SK-N-DZ (cell line): ENCODE results near the gene USP33.
"Not testable (repeated sequence)": the region's sequence is repeated elsewhere in the genome, so short reads cannot be mapped to it uniquely, and the experiment has no call there.

Experiments used
- DNase-seq: peaks from one replicate; pipeline ENCODE4 v3.0.0-alpha.2; 2015; ENCODE audit warnings: low spot score

Gene USP33

DNA sequence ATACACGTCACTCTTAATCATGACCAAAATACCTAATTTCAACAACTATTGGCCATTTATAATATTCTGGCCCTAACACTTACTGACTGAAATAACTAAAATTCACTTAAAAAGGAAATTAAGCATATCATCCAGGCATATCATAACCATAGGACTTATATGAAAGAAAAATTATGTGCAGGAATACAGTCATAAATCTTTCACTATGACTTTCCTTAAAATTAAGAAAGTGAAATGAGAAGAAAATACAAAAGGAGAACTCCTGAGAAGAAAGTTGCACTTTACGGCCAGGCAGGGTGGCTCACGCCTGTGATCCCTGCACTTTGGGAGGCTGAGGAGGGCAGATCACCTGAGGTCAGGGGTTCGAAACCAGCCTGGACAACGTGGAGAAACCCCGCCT lies 86.6 kb downstream of the USP33 start:
- DNase-seq, result no peak

DNA sequence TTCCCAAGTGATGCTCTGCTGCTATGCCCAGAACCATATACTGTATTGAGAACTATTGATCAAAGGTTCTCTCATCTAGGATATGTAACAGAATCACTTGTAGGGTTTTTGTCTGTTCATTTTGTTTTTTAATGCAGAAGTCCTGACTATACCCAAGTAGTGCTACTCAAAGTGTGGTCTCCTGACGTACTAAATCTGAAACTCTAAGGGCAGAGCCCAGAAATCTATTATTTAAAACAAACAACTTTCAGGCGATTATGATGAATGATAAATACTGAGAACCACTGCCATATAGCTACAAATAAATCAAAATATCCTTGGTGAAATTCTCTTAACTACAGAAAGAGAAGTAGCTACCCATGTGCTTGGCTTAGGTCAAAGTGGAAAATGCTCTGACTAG lies 87.3 kb downstream of the USP33 start:
- DNase-seq, result no peak

DNA sequence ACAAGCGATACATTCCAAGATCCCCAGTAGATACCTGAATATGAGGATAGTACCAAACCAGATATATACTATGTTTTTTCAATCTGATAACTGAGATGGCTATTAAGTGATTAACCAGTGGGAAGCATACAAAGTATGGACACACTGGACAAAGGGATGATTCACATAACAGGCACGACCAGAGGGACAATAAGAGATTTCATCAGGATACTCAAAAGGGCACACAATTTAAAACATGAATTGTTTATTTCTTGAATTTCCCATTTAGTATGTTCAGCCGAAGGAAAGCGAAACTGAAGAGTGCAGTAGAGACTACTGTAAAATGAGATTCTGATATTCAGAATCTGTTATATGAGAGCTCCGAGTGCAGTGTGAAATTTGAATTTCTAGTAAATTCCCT lies 87.8 kb downstream of the USP33 start:
- DNase-seq, result no peak

DNA sequence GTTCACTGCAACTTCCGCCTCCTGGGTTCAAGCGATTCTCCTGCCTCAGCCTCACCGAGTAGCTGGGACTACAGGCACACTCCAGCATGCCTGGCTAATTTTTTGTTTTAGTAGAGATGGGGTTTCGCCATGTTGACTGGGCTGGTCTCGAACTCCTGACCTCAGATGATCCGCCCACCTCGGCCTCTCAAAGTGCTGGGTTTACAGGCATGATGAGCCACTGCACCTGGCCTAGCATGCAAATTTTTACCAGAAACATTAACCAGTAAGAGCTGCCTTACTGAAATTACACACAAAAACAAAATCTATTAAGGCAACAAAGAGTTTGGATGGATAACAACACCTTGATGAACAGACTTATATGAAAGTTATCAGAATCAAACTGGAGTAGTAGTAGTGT lies 89.3 kb downstream of the USP33 start:
- DNase-seq, result no peak

DNA sequence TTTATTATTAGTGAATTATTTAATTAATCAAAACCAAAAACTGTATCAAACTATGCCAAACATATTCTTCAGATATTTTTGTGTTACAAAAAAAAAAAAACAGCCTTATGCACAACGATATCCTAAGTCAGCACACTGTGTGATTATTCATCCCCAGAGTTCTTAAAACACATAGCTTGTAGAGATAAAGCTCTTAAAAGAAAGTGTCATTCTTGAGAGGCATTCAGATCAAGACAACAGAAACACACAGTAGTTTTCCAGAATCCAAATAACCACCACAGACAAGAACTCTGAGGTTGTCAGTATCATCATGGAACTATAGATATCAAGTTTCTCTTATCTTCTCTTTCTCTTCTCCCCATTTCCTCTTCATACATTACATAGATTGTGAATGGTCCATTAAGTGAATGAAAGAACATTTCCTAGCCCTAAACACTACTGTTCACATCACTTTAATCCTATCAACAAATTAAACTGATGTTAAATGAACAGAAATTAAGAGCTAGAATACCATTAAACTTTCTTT lies 90.7 kb downstream of the USP33 start:
- DNase-seq, result no peak

DNA sequence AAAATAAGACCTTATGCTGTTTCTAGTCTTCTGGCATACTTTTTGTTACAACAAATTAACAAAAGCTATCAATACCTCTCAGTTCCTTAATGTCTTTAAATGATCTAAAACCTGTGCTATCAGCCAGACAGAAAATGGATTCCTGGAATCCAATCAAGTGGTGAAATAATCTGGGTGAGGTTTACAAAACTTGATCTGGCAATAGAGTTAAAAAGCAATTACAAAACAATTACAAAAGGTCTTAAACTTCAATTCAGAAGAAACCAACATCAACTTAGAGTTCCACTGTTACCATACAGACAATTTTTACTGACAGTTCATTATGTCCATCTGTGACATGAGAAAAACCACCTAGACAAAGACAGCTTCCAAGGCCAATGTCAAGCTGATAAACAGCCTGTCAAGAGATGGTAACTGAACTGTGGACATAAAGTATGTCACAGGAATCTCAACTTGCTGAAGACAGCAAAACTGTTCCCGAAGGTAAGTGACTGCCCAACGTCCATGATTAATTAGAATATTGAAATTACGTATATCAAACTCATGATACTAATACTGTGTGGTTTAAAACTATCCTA lies 94.6 kb downstream of the USP33 start:
- no peak for DNase-seq

DNA sequence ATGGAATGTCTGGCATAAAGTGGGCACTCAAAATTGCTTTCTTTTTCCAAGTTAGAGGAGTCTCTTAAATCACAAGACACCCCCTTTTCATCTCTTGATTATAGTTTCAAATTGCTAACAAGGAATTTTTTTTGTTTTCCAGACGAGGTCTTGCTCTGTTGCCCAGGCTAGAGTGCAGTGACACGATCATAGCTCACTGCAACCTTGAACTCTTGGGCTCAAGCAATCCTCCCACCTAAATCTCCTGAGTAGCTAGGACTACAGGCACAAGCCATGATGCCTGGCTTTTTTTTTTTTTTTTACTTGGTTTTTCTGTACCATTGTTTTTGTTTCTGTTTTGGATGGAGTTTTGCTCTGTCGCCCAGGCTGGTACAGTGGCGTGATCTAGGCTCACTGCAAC lies 98.0 kb downstream of the USP33 start:
- no peak for DNase-seq

DNA sequence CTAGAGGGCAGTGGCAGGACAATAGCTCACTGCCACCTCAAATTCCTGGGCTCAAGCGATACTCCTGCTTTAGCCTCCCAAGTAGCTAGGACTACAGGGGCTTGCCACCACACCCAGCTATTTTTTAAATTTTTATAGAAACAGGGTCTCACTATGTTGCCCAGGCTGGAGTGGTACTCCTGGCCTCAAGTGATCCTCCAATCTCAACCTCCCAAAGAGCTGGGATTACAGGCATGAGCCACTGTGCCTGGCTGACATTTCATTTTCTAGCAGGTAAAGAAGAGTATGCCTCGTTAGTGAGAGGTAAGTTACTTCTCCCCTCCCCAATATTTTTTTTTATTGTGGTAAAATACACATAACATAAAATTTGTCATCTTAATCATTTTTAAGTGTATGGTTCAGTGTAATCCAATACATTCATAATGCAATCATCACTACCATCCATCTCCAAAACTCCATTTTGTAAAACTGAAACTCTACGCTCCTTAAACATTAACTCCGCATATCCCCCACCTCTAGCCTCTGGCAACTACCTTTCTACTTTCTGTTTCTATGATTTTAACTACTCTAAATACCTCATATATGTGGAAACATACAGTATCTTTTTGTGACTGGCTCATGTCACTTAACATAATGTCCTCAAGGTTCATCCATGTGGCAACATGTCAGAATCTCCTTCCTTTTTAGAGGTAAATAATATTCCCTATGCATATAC lies 99.6 kb downstream of the USP33 start:
- DNase-seq, result no peak

DNA sequence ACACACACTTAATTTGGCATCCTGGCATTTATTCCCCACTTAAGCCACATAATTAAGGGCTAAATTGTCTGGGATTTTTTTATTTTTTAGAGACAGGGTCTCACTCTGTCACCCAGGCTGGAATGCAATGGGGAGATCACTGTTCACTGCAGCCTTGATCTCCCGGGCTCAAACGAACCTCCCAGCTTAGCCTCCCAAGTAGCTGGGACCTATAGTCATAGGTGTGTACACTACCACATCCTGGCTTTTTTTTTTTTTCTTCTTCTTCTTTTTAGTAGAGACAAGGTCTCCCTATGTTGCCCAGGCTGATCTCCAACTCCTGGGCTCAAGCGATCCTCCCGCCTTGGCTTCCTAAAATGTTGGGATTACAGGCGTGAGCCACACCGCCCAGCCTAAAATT lies 101.4 kb downstream of the USP33 start:
- DNase-seq, result no peak

DNA sequence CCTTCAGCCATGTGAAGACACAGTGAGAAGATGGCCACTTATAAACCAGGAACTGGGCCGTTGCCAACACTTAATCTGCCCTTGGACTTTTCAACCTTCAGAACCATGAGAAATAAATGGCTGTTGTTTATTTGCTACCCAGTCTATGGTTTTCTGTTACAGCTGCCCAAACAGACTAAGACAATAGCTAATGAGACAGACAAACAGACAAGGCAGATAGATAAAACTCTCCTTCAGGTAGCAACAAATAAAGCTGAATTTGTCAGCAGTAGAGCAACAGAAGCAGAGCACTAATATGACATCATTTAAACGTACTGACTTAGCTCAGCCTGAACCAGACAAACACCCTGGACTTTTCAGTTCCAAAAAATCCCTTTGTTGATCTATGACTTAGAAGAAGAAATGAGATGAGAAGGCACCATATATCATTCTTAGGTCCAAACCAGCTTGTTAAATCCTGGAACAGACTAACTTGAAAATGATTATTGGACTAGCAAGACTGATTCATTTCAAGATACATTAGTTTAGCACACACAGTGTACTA lies 104.1 kb downstream of the USP33 start:
- no peak for DNase-seq

DNA sequence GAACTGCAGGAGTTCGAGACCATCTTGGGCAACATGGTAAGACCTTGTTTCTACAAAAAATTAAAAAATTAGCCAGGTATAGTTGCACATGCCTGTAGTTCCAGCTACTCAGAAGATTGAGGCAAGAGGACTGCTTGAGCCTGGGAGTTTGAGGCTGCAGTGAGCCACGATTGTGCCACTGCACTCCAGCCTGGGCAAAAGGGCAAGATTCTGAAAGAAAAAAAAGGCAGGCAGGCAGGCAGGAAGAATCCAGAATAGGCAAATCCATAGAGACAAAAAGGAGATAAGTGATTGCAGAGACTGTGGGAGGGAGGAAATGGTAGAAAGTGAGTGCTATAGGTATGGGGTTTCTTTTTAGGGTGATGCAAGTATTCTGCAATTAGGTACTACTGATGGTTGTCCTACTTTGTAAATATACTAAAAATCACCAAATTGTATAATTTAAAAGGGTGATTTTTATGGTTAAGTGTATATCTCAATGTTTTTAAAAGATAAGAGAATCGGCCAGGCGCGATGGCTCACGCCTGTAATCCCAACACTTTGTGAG lies 106.6 kb downstream of the USP33 start:
- DNase-seq, result no peak

DNA sequence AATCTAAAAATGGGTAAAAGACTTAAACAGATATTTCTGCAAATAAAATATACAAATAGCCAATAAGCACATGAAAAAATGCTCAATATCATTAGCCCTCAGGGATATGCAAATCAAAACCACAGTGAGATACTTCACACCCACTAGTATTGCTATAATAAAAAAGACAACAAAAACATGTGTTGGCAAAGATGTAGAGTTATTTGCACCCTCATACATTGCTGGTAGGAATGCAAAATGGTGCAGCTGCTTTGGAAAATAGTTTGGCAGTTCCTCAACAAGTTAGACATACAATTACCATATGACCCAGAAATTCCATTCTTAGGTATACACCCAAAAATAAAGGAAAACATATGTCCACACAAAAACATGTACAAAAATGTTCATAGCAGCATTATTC lies 107.4 kb downstream of the USP33 start:
- DNase-seq, result no peak

DNA sequence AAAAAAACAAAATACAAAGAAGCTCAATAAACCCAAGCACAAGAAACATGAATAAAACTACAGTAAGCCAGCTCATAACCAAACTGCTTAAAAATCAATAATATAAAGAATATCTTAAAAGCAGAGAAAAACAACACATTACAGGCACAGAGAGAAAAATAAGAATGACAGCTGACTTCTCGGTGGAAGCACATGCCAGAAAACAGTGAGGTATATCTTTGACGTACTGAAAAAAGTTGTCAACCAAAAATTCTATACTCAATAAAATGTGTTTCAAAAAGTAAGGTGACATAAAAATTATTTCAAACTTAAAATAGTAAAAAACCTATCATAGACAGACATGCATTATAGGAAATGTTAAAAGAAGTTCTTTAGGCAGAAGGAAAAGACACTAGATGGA lies 110.5 kb downstream of the USP33 start:
- no peak for DNase-seq

DNA sequence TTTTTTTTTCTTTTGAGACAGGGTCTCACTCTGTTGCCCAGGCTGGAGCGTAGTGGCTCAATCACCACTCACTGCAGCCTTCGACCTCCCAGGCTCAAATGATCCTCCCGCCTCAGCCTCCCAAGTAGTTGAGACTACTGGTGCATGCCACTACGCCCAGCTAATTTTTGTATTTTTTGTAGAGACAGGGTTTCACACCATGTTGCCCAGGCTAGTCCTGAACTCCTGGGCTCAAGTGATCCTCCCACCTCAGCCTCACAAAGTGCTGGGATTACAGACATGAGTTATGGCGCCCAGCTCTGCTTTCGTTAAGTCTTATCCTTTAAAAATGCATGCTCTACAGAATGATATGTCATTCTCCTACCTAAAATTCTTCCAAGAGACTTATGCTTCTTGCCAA lies 113.4 kb downstream of the USP33 start:
- DNase-seq, result not testable (repeated sequence)
